Stomach (tissue), 9 donors: Measurements from ENCODE around the gene DUT. TPM values are rescaled to one million over a fixed set of nuclear protein-coding genes. Genes with fewer than 3 reads are reported as not detected.

Source experiments
- DNase-seq, 2 donors: peaks; one replicate each; pipeline versions ENCODE4 v3.0.0 to v3.0.0-alpha.2; 2013 to 2019
- H3K27ac ChIP-seq, 5 donors: fragments of 200-600 bp in 4 of 5; sonication (generic) in 4 of 5; one replicate each; pipeline ENCODE4 v1.5.1; 2013 to 2019; ENCODE audit warnings: mild to moderate bottlenecking in 1 of 5, moderate library complexity in 1 of 5
- H3K27me3 ChIP-seq, 3 donors: fragments of 200-600 bp; sonication (generic); one replicate each; pipeline ENCODE4 v1.5.1; 2017 to 2019; ENCODE audit warnings: mixed run types in 1 of 3
- H3K36me3 ChIP-seq, 4 donors: fragments of 200-600 bp; sonication (generic); 1 replicate in 3 of 4; 2 replicates in 1 of 4; pipeline ENCODE4 v1.5.1; 2016 to 2019
- H3K4me1 ChIP-seq, 4 donors: fragments of 200-600 bp; sonication (generic); one replicate each; pipeline ENCODE4 v1.5.1; 2016 to 2019
- H3K4me3 ChIP-seq, 4 donors: fragments of 200-600 bp; sonication (generic) in 3 of 4; one replicate each; pipeline ENCODE4 v1.5.1; 2016 to 2019; ENCODE audit warnings: mild to moderate bottlenecking in 1 of 4
- H3K9me3 ChIP-seq, 4 donors: fragments of 200-600 bp; sonication (generic); one replicate each; pipeline ENCODE4 v1.5.1; 2016 to 2019
- CTCF ChIP-seq, 7 experiments: fragments of 450-650 bp in 4 of 7; fragments of 200-600 bp in 3 of 7; sonication (generic) in 3 of 7; IDR thresholded peaks; one replicate each; pipeline ENCODE4 v1.5.1; 2016 to 2019; ENCODE audit warnings: antibody characterized with exemption in 7 of 7, control low read depth in 2 of 7, mild to moderate bottlenecking in 1 of 7
- EP300 ChIP-seq: sonication (generic); formaldehyde crosslinking; IDR thresholded peaks from one replicate; pipeline ENCODE4 v1.6.1; 2017; ENCODE audit warnings: antibody characterized with exemption
- POLR2A ChIP-seq, 4 donors: fragments of 450-650 bp; IDR thresholded peaks; one replicate each; pipeline ENCODE4 v1.6.1; 2016; ENCODE audit warnings: antibody characterized with exemption in 4 of 4, control low read depth in 2 of 4, mild to moderate bottlenecking in 1 of 4, moderate library complexity in 1 of 4
- POLR2AphosphoS5 ChIP-seq, 3 donors: sonication (generic); formaldehyde crosslinking; IDR thresholded peaks; one replicate each; pipeline ENCODE4 v1.6.1; 2016; ENCODE audit warnings: antibody characterized with exemption in 3 of 3
- WGBS, 5 donors: extraction: QIAGEN DNeasy Blood & Tissue Kit in 3 of 5; methylation state at CpG; one replicate each; pipeline versions ENCODE4 v1.1.5 to v1.1.7; 2013 to 2018; 5-methylcytosine and 5-hydroxymethylcytosine counted together
- intact Hi-C: fragments of 100-400 bp; cut with DNase I; formaldehyde crosslinking; loops from one replicate; pipeline ENCODE4 v1.15.1; 2023; ENCODE audit warnings: low total_unique reads
- polyA plus RNA-seq, 3 donors: library from polyadenylated mRNA; stranded (reverse); fragments of 200-250 nt; gene quantifications; one replicate each; pipeline ENCODE4 v1.2.3, GENCODE V29; 2013
- total RNA-seq, 5 donors: library from RNA; depleted of rRNA; stranded (reverse); fragments of >200 nt; gene quantifications; one replicate each; pipeline versions ENCODE4 v1.1.0 to v1.2.3, GENCODE V29; 2014 to 2016
- donor health status: healthy with polysubstance abuse.
- donor health status: Bipolar disorder and iron deficiency.
- donor health status: healthy.

Gene DUT
- total and polyA plus RNA-seq, 8 donors, result 7.6 to 207 (median 69.6) TPM

- DNase-seq, result no peak
- intact Hi-C loops, result loop anchor here (10.0 kb wide), 1 partner anchor 429 kb away; no protein-coding TSS in a partner anchor
- Histone ChIP-seq H3K4me3 (no peak overlapping the region), H3K27ac (no peak overlapping the region), H3K9me3 (no peaks in the 10 kb centered on the region), H3K27me3 (no peaks in the 10 kb centered on the region), H3K36me3 (no peaks in the 10 kb centered on the region), H3K4me1 (no peaks in the 10 kb centered on the region)
- 87 to 93% (median 91%) methylated on average over 1 of the region's 1 CpG for whole genome bisulfite sequencing, 5 donors
- TF ChIP-seq CTCF (IDR thresholded peaks at IDR 0.05) (no peak), POLR2A (IDR thresholded peaks at IDR 0.05) (no peak), POLR2AphosphoS5 (IDR thresholded peaks at IDR 0.05) (no peak), EP300 (no peak)
Observed at GRCh38 chr15:48365575-48365974, 34.3 kb downstream of the DUT start.

GRCh38 chr15:48366584-48367312 lies 35.5 kb downstream of the DUT start:
- TF ChIP-seq POLR2A (IDR thresholded peaks at IDR 0.05) (no peak), EP300 (no peak), CTCF (IDR thresholded peaks at IDR 0.05) (no peak), POLR2AphosphoS5 (IDR thresholded peaks at IDR 0.05) (no peak)
- Histone ChIP-seq H3K27me3 (no peaks in the 10 kb centered on the region), H3K36me3 (no peaks in the 10 kb centered on the region), H3K9me3 (no peaks in the 10 kb centered on the region), H3K27ac (no peak overlapping the region), H3K4me1 (no peaks in the 10 kb centered on the region), H3K4me3 (no peak overlapping the region)
- intact Hi-C loops, result loop anchor here (10.0 kb wide), 1 partner anchor 428 kb away; no protein-coding TSS in a partner anchor
- DNase-seq, result no peak
- WGBS, 5 donors, result 59 to 72% (median 67%) methylated on average over 4 of the region's 4 CpGs

- Histone ChIP-seq H3K36me3 (no peaks in the 10 kb centered on the region), H3K27me3 (no peaks in the 10 kb centered on the region), H3K4me1 (no peaks in the 10 kb centered on the region), H3K27ac (no peak overlapping the region), H3K4me3 (no peak overlapping the region), H3K9me3 (no peaks in the 10 kb centered on the region)
- TF ChIP-seq POLR2A (IDR thresholded peaks at IDR 0.05), result no peak
- TF ChIP-seq EP300, result no peak
- no peak for TF ChIP-seq CTCF (IDR thresholded peaks at IDR 0.05)
- no peak for TF ChIP-seq POLR2AphosphoS5 (IDR thresholded peaks at IDR 0.05)
- 71 to 91% (median 81%) methylated on average over 3 of the region's 3 CpGs for WGBS, 5 donors
- DNase-seq, result no peak
- intact Hi-C loops, result loop anchor here (10.0 kb wide), 1 partner anchor 427 kb away; no protein-coding TSS in a partner anchor
Observed at GRCh38 chr15:48367483-48367882, 36.3 kb downstream of the DUT start.

- 77 to 83% (median 80%) methylated on average over 3 of the region's 3 CpGs for WGBS, 5 donors
- Histone ChIP-seq H3K9me3 (no peaks in the 10 kb centered on the region), H3K27me3 (peaks cover 0 to 5% (median 0%) of the 10 kb centered on the region in 3 donors), H3K36me3 (no peaks in the 10 kb centered on the region), H3K4me3 (no peak overlapping the region), H3K27ac (no peak overlapping the region), H3K4me1 (no peaks in the 10 kb centered on the region)
- intact Hi-C loops, result no loop called here
- DNase-seq, result no peak
- TF ChIP-seq CTCF (IDR thresholded peaks at IDR 0.05), result no peak
- no peak for TF ChIP-seq POLR2A (IDR thresholded peaks at IDR 0.05)
- TF ChIP-seq EP300, result no peak
- no peak for TF ChIP-seq POLR2AphosphoS5 (IDR thresholded peaks at IDR 0.05)
Observed at GRCh38 chr15:48370460-48370859, 39.2 kb downstream of the DUT start.
